Measurements from ENCODE around the gene COG6.

DNA sequence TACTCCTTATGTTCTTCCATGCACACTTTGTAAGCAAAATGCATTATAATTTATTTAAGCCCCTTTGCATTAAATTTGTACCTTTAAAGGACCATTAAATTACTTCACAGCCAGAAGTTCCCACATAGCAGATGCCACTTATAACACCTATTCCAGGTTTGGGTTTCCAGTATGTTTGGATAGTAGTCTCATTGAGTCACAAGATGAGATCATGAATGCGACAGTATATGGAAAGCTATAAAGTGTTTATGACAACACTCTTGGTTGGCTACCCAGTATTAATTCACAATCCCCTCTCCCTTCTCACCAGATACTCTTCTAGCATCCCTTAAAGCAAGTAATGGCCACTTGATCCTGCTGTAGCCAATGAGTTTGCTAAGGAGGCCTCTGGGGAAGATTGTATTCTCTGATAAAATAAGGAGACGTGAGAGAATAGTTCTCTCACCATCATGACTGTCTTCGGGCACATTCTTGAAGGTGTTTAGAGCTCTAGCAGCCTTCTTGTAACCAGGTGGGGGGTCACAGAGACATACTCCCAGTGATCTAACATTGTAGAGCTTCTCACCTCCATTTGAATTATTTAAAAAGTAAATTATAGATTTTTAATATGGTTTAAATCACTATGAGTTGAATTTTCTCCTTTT is 49.7 kb upstream of the COG6 start:
- TF ChIP-seq POLR2A (IDR thresholded peaks at IDR 0.05) = no peak
- TF ChIP-seq, protein P1, sequence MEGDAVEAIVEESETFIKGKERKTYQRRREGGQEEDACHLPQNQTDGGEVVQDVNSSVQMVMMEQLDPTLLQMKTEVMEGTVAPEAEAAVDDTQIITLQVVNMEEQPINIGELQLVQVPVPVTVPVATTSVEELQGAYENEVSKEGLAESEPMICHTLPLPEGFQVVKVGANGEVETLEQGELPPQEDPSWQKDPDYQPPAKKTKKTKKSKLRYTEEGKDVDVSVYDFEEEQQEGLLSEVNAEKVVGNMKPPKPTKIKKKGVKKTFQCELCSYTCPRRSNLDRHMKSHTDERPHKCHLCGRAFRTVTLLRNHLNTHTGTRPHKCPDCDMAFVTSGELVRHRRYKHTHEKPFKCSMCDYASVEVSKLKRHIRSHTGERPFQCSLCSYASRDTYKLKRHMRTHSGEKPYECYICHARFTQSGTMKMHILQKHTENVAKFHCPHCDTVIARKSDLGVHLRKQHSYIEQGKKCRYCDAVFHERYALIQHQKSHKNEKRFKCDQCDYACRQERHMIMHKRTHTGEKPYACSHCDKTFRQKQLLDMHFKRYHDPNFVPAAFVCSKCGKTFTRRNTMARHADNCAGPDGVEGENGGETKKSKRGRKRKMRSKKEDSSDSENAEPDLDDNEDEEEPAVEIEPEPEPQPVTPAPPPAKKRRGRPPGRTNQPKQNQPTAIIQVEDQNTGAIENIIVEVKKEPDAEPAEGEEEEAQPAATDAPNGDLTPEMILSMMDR (IDR thresholded peaks at IDR 0.05) = no peak
- TF ChIP-seq POLR2AphosphoS5 (IDR thresholded peaks at IDR 0.05) = no peak
